Raji (cell line): ENCODE data around the gene BEGAIN.

Experiments used
- POLR2A ChIP-seq: IDR thresholded peaks from 2 replicates; pipeline ENCODE4 v1.6.1; 2011; ENCODE audit warnings: low read depth, low read length, control low read depth; ENCODE audit not compliant: insufficient read depth

Gene BEGAIN

DNA sequence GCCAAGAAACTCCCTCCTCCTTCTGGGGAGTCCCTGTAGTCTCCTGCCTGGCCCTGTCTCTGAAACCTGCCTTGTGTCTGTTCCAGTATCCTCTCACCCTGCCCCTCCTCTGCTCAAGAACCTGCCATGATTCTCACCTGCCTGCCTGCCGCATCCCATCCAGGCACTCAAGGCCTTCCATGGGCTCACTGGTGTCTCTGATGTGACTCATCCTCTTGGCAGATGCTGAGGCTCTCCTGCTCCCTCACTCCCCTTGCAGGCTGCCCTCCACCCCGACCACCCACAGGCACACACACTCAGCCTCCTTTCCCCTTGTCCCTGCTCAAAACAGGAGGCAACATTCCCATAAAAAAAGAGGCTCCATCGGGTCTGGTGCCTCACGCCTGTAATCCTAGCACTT lies 5.8 kb upstream of the BEGAIN start:
- no peak for TF ChIP-seq POLR2A

DNA sequence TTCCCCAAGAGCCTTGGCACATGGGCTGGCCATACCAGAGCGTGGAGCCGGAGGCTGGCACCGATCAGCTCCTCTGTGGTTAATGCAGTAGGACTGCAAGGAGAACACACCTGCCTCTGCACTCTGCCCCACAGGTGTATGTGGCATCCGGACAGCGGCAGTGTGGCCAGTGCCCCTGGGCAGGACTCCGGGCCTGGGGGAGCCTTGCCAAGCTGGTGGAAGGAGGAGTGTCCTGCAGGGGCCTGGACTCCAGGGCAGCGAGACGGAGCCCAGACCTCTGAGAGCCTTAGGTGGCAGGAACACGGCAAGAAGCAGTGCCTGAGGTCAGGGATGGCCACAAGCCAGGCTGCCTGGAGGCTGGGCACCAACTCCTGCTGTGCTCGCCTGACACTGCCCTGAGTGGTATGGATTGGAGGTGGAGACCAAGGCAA lies 5.3 kb upstream of the BEGAIN start:
- no peak for TF ChIP-seq POLR2A

- no peak for TF ChIP-seq POLR2A
Measured at GRCh38 chr14:100591453-100592371, 4.5 kb upstream of the BEGAIN start.

DNA sequence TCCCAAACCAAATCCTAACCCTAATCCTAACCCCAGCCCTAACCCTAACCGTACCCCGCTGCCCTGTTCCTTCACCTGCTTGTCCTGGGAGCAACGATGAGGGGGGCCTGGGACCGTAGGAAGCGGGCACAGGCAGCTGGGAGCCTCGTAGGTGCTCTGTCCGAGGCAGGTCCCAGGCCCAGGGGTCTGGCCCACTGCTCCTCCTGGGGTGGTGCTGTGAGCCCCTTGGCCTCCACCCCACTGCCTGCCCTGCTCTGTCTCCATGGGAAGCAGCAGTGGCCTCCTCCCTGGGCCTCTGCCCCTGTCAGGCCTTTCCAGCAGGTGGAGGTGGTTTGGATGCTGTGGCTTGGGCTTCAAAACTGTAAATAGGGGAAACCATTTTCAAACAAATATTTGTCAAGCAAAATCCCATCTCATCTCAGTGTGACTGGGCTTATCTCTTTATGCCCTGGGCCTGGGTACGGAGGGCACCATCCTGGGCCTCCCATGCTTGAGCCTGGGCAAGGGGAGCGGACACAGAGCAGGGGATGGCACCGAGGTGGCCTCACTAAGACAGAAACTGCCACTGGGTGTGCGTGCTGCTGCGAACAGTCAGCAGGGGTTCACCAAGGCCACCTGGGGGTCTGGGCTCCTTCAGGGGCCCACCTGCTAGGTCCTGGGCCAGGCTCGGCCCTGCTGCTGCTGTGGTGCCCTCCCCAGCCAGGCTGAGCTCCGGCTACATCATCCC lies 3.7 kb upstream of the BEGAIN start:
- TF ChIP-seq POLR2A, result no peak

DNA sequence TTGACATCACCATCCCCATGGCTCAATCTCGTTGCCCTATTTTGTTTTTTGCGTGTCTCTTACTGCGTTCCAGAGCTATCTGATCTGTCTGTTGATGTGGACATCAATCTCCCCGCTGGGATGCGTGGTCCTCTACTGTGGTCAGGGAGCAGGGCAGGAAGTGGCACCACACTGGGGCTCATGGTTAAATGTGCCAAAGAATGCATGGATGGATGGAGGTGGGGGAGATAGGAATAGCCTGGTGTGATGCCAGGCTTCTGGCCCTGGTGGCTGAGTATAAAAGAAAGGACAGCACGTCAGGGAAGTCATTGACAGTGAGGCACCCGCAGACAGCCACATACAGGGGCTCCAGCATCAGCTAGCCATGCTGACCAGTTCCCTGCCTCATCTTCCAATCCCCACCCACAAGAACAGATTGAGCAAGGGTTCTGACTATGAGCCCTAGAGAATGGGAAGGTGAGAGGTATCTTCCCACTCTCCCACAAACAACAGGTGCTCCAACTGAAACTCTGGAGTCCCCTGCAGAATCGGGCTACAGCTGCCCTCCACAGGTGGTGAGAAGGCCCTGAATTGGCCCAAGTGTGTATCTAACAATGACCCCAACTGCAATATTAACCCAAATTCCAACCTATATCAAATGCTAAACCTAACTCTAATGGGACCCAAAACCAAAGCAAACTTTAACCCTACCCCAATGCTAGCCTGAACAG lies 2.7 kb upstream of the BEGAIN start:
- no peak for TF ChIP-seq POLR2A

DNA sequence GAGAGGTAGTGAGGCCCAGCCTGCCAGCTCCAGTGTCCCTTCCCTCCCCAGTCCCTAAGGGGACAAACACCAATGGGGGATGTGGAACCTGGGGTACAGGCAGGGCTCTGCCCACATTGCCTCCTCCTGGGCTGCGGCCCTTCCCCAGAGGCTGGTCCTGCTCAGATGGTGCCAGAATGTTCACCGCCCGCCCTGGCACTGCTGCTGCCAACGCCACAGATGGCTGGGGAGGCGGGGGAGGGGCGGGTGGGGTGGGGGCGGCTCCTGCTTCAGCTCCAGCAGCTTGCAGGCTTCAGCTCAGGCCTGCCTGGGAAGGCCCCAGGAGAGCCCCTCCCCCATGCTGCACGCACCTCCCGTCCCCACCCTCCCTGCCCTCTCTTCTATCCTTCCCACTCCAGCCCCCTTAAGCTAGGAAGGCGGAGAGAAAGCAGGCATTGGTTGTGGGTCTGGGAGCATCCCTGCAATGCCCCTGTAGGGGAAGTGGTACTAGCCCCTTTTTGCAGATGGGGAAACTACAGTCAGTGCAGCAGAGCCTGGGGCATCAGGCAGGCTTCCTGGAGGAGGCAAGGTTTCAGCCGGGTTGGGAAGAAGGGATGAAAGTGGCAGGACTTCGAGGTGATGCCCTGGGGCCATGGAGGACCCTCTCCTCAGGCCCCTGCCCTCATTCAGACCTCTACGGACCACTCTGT lies 2.0 kb upstream of the BEGAIN start:
- no peak for TF ChIP-seq POLR2A

DNA sequence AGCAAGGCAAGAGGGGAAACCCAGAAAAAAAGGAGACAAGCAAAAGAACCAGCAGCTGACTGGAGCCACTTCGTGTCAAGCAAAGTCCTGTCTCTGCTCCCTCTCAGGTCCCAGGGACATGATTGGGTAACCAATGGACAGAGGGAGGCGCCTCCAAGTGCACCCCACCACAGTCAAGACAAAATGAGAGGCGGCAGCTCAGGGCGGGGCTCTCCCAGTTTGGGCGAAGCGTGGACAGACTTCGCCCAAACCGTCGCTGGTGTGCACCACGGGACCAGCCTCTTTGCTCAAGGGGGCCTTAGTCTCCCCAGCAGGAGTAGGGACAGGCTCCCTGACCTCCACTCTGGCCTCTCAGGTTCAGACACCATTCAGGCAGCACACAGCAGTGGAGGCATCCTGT lies 1.5 kb upstream of the BEGAIN start:
- no peak for TF ChIP-seq POLR2A

- TF ChIP-seq POLR2A, result no peak
Measured at GRCh38 chr14:100587763-100588411, 670 bp upstream of the BEGAIN start.

DNA sequence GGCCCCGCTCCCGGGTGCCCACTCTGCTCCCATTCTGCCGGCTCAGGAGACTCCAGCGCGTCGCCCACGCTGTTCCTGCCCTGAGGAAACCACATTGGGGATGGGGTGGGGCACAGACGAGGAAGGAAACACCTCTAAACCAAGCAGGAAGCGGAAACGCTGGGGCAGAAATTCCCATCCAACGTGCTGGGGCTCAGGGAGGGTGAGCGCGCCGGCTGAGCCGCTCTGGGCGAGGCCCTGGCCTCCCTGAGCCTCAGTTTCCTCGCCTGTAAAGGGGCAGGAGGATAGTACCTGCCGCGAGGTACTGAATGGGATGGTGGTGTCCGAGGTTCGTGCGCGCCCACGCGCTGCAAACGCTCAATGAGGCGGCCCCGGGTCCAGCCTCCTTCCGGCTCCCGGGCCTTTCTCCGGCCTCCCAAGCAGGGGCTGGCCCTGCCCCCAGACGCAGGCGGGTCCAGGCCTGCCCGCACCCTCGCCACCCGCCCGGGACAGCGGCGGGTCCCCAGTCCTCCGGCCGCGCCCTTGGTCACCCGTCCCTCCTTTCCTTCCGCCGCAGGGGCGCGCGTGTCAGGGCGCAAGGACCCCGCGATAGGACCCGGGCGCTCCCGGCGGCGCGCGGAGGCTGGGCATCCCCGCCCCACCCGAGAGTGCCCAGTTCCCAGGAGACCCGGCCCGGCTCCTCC lies 673 bp downstream of the BEGAIN start:
- TF ChIP-seq POLR2A, result no peak

DNA sequence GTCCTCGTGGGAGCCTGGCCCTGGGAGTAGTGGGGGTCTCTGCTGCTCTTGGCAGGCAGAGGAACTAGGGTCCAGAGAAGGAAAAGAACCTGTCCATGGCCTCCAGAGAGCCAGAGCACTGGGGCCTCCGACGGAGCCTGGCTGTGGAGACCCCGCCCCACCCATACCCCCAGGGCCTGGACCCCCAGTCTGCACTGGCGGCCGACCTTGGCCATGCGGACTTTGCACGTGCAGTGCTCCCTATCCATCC lies 1.1 kb downstream of the BEGAIN start:
- no peak for TF ChIP-seq POLR2A

DNA sequence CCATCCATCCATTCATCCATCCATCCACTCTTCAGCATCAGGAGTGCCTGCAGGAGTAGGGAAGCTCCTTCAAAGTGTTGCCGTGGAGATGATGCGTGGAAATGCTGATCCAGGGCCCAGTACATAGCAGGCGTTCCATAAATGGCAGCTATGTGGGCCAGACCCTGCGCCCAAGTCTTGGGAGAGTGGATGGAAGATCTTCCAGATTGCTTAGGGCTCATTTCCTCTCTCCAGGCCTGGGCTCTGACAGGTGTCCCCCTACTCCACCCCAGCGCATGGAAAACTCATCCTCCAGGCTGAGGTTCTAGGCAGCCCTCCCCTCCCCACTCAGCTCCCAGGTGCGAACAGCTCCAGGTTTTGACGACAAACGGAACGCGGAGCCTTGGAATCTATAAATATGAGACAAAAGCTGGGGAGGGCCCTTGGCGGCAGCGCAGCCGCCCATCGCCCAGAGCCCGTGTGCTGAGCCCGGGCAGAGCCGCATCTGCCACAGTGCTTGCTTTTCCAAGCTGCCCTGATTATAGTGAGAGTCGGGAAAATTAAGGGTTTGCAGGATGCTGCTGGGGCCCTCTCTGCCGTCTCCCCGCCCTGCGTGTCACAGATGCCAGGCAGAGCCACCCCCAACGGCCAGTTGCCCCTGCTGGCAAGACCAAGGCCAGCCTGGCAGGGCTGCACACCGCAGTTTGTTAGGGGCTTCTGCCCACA lies 1.6 kb downstream of the BEGAIN start:
- no peak for TF ChIP-seq POLR2A

DNA sequence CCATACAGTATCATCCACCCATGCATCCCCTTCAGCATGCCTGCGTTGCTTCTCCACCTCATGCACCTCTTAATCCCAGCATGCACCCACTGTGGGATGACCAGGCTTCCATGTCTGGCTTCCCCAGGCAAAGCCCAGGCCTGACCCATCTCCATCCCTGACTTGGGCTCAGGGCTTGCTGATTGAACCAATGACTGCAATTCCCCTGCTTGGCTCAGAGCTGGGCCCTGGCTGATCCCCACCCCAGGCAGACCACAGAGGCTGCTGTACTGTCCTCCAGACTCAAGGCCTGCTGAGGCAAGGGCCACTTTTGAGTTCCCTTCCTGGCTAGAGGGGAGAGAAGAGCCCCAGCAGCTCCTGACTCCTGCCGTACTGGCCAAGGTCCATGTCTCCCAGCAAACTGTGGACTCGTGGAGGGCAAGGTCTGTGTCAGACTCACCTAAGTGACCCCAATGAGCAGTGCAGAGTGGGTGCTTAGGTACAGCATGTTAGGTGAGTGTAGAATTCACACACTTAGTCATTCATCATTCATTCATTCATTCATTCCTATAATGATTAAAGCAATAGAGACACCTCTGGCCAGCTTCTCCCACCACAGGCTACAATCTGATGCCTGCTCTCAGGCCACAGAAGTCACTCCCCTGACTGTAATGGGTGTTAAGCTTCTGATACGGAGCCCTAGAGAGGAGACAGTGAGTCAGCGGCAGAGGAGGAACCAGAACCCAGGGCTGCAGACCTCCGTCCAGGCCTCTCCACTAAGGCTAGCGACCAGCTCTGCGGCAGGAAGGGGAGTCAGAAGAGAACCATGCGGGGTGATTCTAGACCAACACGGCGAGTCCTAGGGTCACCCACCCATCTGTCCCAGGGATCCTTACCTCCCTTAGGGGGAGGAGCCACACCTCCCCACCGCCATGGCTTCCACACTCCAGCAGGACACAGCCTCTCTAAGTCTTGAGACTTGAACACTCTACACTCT lies 2.9 kb downstream of the BEGAIN start:
- no peak for TF ChIP-seq POLR2A

GRCh38 chr14:100583245-100583644 lies 4.0 kb downstream of the BEGAIN start:
- TF ChIP-seq POLR2A, result no peak
